Measurements from ENCODE around the gene CCSER1. TPM values are rescaled to one million over a fixed set of nuclear protein-coding genes. Genes with fewer than 3 reads are reported as not detected.

The CCSER1 gene
- total and polyA plus RNA-seq, 2 of the 8 experiments (the other 6 are each of a cell fraction or from before 2014, with no cell fraction given) = 0.26 to 0.84 TPM

DNA sequence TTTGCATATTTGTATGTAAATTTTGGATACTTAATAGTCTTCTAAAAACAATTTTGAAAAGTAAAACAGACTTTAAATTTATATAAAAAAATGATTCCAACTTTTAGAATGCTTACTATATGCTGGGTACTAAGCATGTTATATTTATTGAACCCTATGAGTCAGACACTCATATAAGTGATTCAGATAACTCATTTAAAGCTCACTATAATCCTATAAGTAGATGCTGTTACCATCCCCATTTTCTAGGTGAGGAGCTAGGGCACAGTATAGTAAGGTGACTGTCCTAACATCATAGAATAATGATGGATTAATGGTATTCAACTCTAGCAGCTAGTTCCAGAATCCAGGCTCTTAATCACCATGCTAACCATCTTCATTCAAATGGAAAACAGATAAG, 1299.5 kb downstream of the CCSER1 start:
- Histone ChIP-seq H2BK120ac (replicated peaks; ENCODE audit: low read depth, low read length) (no peak overlapping the region), H3K79me1 (ENCODE audit: low read depth, low read length) (no peaks in the 10 kb centered on the region), H3K23ac (ENCODE audit: insufficient read length) (no peak overlapping the region), H3K4me1 (replicated peaks in 1 of 4; ENCODE audit: control insufficient read depth in 3 of 4, insufficient read depth in 4 of 4, low read length in 3 of 4) (peaks cover 0 to 6% (median 0%) of the 10 kb centered on the region in 4 experiments; a peak in 2 of 7 replicates), H3K18ac (ENCODE audit: extremely low read depth, low read length) (no peak overlapping the region), H3K79me2 (ENCODE audit: control insufficient read depth in 1 of 2, insufficient read depth in 2 of 2, low read length in 2 of 2) (no peaks in the 10 kb centered on the region), H3K56ac (replicated peaks; ENCODE audit: insufficient read length, low read depth, low read length) (no peak overlapping the region), H4K91ac (replicated peaks; ENCODE audit: insufficient read length, low read length) (no peak overlapping the region), H3K27me3 (replicated peaks in 1 of 4; ENCODE audit: control insufficient read depth in 3 of 4, extremely low read depth in 1 of 4, insufficient read depth in 3 of 4, low read length in 3 of 4) (no peaks in the 10 kb centered on the region), H3K36me3 (ENCODE audit: control insufficient read depth in 2 of 4, insufficient read depth in 4 of 4, low read length in 3 of 4) (no peaks in the 10 kb centered on the region), H2BK15ac (ENCODE audit: low read length) (no peak overlapping the region), H3K9ac (replicated peaks in 1 of 4; ENCODE audit: extremely low read depth in 1 of 4, low read depth in 3 of 4, low read length in 3 of 4) (no peak overlapping the region), H3K9me3 (ENCODE audit: insufficient read depth in 2 of 2, low read depth in 1 of 2, low read length in 1 of 2) (no peaks in the 10 kb centered on the region), H3K4ac (replicated peaks; ENCODE audit: insufficient read length, low read depth, low read length) (no peak overlapping the region), H2AK5ac (ENCODE audit: low read depth, low read length) (no peak overlapping the region), H3K27ac (ENCODE audit: low read depth, low read length) (no peak overlapping the region), H4K20me1 (replicated peaks in 1 of 2; ENCODE audit: control insufficient read depth in 1 of 2, insufficient read depth in 2 of 2, low read length in 2 of 2) (no peaks in the 10 kb centered on the region), H2BK12ac (ENCODE audit: low read depth, low read length) (no peak overlapping the region), H3K14ac (ENCODE audit: insufficient read length) (no peak overlapping the region), H4K8ac (ENCODE audit: extremely low read depth, insufficient read depth, low read length) (no peak overlapping the region), H2BK20ac (ENCODE audit: low read length) (no peak overlapping the region), H2AFZ (ENCODE audit: low read length) (no peak overlapping the region), H3K4me2 (ENCODE audit: insufficient read depth in 1 of 2, low read depth in 2 of 2, low read length in 2 of 2) (no peak overlapping the region), H3K23me2 (ENCODE audit: low read depth, low read length) (no peaks in the 10 kb centered on the region), H4K5ac (ENCODE audit: insufficient read length, low read depth, low read length) (no peak overlapping the region), H2BK5ac (ENCODE audit: low read depth, low read length) (no peak overlapping the region), H3K4me3 (ENCODE audit: extremely low read depth in 1 of 4, insufficient read depth in 2 of 4, low read depth in 3 of 4, low read length in 4 of 4) (no peak overlapping the region)
- DNase-seq (ENCODE audit: low read depth in 1 of 2, low spot score in 2 of 2) (no peak), FAIRE-seq (no peak)
- POLR2A ChIA-PET (ENCODE audit: partially characterized antibody) = no interaction called here
- CTCF ChIA-PET (ENCODE audit: partially characterized antibody) = interaction anchor here (0.8 kb wide), 1 partner anchor 313 kb away, joined by 3 read pairs; no protein-coding TSS in a partner anchor
- TF ChIP-seq CBX5 (IDR thresholded peaks at IDR 0.05; ENCODE audit: low read depth, low read length) (no peak), CHD2 (IDR thresholded peaks at IDR 0.05; ENCODE audit: low read length) (no peak), SAP30 (IDR thresholded peaks at IDR 0.05; ENCODE audit: insufficient read depth, insufficient replicate concordance, low read length) (no peak), ASH2L (IDR thresholded peaks at IDR 0.05; ENCODE audit: low read length) (no peak), SRF (IDR thresholded peaks at IDR 0.05; ENCODE audit: low read depth, low read length) (no peak), SIX5 (IDR thresholded peaks at IDR 0.05; ENCODE audit: low read depth, low read length) (no peak), BRCA1 (IDR thresholded peaks at IDR 0.05; ENCODE audit: low read depth, low read length) (no peak), CEBPB (IDR thresholded peaks at IDR 0.05; ENCODE audit: low read depth, low read length) (no peak), USF2 (IDR thresholded peaks at IDR 0.05; ENCODE audit: low read length) (no peak), CTBP2 (IDR thresholded peaks at IDR 0.05; ENCODE audit: borderline replicate concordance, insufficient read depth, insufficient read length, low read length) (no peak), MAFK (IDR thresholded peaks at IDR 0.05; ENCODE audit: low read depth, low read length) (no peak), GTF2F1 (IDR thresholded peaks at IDR 0.05; ENCODE audit: borderline replicate concordance, low read depth, low read length) (no peak), SUZ12 (IDR thresholded peaks at IDR 0.05; ENCODE audit: low read length) (no peak), RNF2 (IDR thresholded peaks at IDR 0.05; ENCODE audit: borderline replicate concordance, low read depth, low read length, missing control alignments, poor library complexity, severe bottlenecking) (no peak), CREB1 (IDR thresholded peaks at IDR 0.05) (no peak), SP4 (IDR thresholded peaks at IDR 0.05; ENCODE audit: low read length) (no peak)
